Measurements from ENCODE around the gene KCNQ2. TPM values are rescaled to one million over a fixed set of nuclear protein-coding genes. Genes with fewer than 3 reads are reported as not detected.

The KCNQ2 gene
- total RNA-seq, 1 experiment from 2014 or later: 0.38 TPM

DNA sequence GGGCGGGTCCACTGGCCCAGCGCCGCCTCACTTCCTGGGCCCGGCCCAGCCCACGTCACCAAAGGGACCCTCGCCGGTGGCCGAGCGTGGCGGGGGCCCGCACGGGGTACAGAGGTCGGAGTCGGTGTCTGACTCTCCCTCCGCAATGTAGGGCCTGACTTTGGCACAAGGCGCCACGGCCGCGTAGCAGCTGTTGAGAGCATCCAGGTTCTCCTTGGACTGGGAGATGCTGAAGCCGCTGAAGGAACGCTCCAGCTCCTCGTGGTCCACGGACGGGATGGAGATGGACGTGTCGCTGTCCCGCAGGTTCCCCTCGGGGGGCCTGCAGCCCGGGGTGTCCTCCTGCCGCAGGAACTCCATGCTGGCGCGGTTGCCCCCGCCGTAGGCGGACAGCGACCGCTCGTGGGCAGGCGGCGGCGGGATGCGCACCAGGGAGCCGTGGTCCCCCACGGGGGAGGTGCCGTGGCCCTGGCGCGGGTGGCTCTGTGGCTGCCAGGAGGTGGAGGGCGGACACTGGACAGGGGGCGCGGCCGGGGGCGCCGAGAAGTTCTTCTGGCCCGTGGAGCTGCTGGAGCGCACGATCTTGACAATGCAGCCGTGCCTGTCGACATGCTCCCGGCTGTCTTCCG lies 65.7 kb downstream of the KCNQ2 start:
- Mint-ChIP-seq H3K9me3 (ENCODE audit: low read depth, unreplicated experiment) (no peaks in the 10 kb centered on the region), H3K4me3 (ENCODE audit: low read depth, unreplicated experiment) (no peak overlapping the region), H3K27ac (ENCODE audit: unreplicated experiment) (no peak overlapping the region), H3K27me3 (ENCODE audit: unreplicated experiment) (peaks cover 65% of the 10 kb centered on the region), H3K36me3 (ENCODE audit: insufficient read depth, unreplicated experiment) (no peaks in the 10 kb centered on the region), H3K4me1 (ENCODE audit: low read depth, unreplicated experiment) (no peaks in the 10 kb centered on the region)
- TF ChIP-seq, protein P1, sequence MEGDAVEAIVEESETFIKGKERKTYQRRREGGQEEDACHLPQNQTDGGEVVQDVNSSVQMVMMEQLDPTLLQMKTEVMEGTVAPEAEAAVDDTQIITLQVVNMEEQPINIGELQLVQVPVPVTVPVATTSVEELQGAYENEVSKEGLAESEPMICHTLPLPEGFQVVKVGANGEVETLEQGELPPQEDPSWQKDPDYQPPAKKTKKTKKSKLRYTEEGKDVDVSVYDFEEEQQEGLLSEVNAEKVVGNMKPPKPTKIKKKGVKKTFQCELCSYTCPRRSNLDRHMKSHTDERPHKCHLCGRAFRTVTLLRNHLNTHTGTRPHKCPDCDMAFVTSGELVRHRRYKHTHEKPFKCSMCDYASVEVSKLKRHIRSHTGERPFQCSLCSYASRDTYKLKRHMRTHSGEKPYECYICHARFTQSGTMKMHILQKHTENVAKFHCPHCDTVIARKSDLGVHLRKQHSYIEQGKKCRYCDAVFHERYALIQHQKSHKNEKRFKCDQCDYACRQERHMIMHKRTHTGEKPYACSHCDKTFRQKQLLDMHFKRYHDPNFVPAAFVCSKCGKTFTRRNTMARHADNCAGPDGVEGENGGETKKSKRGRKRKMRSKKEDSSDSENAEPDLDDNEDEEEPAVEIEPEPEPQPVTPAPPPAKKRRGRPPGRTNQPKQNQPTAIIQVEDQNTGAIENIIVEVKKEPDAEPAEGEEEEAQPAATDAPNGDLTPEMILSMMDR (IDR thresholded peaks at IDR 0.05; ENCODE audit: unreplicated experiment): no peak
- intact Hi-C loops (cut with micrococcal nuclease; ENCODE audit: unreplicated experiment): no loop called here
- CTCF ChIA-PET: no interaction called here
- DNase-seq: no peak
- no TSS peak for BruUV-seq (replicated peaks)

DNA sequence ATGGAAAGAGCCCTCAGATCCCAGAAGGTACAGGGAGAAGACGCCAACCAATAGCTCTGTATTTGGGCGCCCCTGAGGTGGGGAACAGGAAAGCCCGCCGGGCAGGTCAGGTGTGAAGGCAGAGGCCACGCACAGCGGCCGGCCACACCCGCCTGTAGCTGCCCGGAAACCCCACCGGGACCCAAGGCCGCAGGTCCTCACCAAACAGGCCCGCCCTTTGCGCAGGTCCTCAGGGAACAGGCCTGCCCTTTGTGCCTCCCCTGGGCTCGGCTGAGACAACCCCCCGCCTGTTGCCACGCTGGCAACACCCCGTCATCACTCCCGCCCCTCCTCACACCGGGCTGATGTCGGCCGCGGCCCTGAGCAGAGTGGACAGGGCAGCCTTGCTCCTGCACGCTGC lies 66.4 kb downstream of the KCNQ2 start:
- H3K4me3 Mint-ChIP-seq (ENCODE audit: low read depth, unreplicated experiment): no peak overlapping the region
- no peaks in the 10 kb centered on the region for H3K4me1 Mint-ChIP-seq (ENCODE audit: low read depth, unreplicated experiment)
- TF ChIP-seq, protein P1 (IDR thresholded peaks at IDR 0.05; ENCODE audit: unreplicated experiment): no peak
- BruUV-seq (replicated peaks): no TSS peak
- intact Hi-C loops (cut with micrococcal nuclease; ENCODE audit: unreplicated experiment): no loop called here
- no peaks in the 10 kb centered on the region for H3K9me3 Mint-ChIP-seq (ENCODE audit: low read depth, unreplicated experiment)
- H3K27ac Mint-ChIP-seq (ENCODE audit: unreplicated experiment): no peak overlapping the region
- DNase-seq: no peak
- H3K36me3 Mint-ChIP-seq (ENCODE audit: insufficient read depth, unreplicated experiment): no peaks in the 10 kb centered on the region
- CTCF ChIA-PET: interaction anchor here (0.5 kb wide), 1 partner anchor 132 kb away, joined by 5 read pairs; no protein-coding TSS in a partner anchor
- peaks cover 65% of the 10 kb centered on the region for H3K27me3 Mint-ChIP-seq (ENCODE audit: unreplicated experiment)

DNA sequence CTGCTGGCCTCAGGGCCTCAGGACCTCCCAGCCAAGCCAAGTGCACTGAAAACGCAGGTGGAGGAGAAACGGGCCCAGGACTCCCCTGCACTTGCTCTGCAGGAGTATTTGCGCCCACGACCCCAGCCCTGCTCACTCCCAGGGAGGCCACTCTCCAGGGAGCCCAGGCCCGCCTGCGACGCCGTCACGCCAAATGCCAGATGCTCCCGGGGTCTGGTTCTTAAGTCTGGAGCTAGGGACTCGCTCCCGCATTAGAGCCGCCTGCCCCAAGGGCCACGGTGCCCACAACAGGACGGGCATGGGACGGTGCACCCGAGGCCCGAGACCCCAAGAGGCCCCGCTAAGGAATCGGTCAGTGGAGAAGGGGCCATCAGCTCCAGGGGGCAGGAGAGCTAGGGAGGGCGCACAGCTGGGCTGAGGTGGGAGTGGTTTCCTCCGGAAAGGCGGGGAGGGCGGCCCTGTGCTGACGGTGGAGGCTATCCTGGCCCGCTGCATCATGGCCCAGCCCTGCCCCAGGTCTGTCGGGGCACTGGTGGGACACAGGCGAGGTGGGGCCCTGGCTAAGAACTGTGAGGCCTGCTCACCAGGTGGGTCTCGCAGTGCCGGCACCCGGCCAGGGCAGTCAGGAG lies 67.2 kb downstream of the KCNQ2 start:
- TF ChIP-seq, protein P1 (IDR thresholded peaks at IDR 0.05; ENCODE audit: unreplicated experiment): no peak
- no peaks in the 10 kb centered on the region for H3K36me3 Mint-ChIP-seq (ENCODE audit: insufficient read depth, unreplicated experiment)
- DNase-seq: no peak
- BruUV-seq (replicated peaks): no TSS peak
- no peak overlapping the region for H3K27ac Mint-ChIP-seq (ENCODE audit: unreplicated experiment)
- no peak overlapping the region for H3K4me3 Mint-ChIP-seq (ENCODE audit: low read depth, unreplicated experiment)
- H3K27me3 Mint-ChIP-seq (ENCODE audit: unreplicated experiment): peaks cover 66% of the 10 kb centered on the region
- intact Hi-C loops (cut with micrococcal nuclease; ENCODE audit: unreplicated experiment): no loop called here
- H3K4me1 Mint-ChIP-seq (ENCODE audit: low read depth, unreplicated experiment): no peaks in the 10 kb centered on the region
- CTCF ChIA-PET: interaction anchor here (0.5 to 0.6 kb wide), 2 partner anchors 31 to 133 kb away, joined by 4 to 5 read pairs; no protein-coding TSS in a partner anchor
- H3K9me3 Mint-ChIP-seq (ENCODE audit: low read depth, unreplicated experiment): no peaks in the 10 kb centered on the region

DNA sequence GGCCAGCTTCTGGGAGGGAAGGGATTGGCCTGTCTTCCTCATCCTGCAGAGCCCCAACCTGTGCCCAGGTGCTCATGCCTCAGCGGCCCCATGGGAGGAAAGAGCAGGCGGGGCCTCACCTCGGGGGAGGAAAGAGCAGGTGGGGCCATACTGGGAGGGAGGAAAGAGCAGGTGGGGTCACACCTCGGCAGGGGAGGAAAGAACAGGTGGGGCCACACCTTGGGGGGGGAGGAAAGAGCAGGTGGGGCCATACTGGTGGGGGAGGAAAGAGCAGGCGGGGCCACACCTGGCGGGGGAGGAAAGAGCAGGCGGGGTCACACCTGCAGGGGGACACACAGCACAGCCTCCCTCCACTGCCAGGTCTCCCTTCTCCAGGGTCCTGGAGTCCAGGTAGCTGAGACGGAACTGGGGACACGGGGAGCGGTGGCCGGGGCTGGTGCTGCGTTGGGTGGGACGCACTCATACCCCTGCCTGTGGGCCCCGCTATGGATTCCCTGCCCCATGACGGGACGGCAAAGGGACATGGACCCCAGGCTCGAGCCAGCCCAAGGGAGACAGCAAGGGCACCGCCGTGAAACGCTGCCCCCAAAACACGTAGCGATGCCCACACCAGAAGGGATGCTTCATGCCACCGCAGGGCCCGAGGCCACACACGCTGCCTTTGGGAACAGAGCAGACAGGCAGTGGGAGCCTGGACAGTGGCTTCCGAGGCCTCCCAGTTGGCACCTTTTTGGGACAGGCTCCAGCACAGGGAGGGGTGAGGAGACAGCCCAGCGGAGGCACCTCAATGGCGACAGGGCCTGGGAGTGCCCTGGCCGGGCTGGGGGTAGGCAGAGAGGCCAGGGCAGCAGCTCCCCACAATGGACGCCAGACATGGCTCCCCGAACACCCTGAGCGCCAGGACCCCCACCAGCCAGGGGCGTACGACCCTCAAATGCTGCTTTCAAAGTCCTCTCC lies 68.0 kb downstream of the KCNQ2 start:
- Mint-ChIP-seq H3K27me3 (ENCODE audit: unreplicated experiment) (peaks cover 74% of the 10 kb centered on the region), H3K9me3 (ENCODE audit: low read depth, unreplicated experiment) (no peaks in the 10 kb centered on the region), H3K4me1 (ENCODE audit: low read depth, unreplicated experiment) (no peaks in the 10 kb centered on the region), H3K4me3 (ENCODE audit: low read depth, unreplicated experiment) (no peak overlapping the region), H3K36me3 (ENCODE audit: insufficient read depth, unreplicated experiment) (no peaks in the 10 kb centered on the region), H3K27ac (ENCODE audit: unreplicated experiment) (no peak overlapping the region)
- intact Hi-C loops (cut with micrococcal nuclease; ENCODE audit: unreplicated experiment): no loop called here
- CTCF ChIA-PET: no interaction called here
- TF ChIP-seq, protein P1 (IDR thresholded peaks at IDR 0.05; ENCODE audit: unreplicated experiment): no peak
- DNase-seq: no peak
- BruUV-seq (replicated peaks): no TSS peak
